Activated CD4-positive, alpha-beta T cell treated with anti-CD3 and anti-CD28 coated beads, Interleukin-2, amount 50 U/mL, for 24 hours (primary cell): Measurements from ENCODE around the gene OGA.
"Not testable (repeated sequence)": the region's sequence is repeated elsewhere in the genome, so short reads cannot be mapped to it uniquely, and the experiment has no call there.

Experiments used
- DNase-seq, 2 donors: peaks; one replicate each; pipeline ENCODE4 v3.0.0-alpha.2; 2020; ENCODE audit warnings: low read depth in 1 of 2, low spot score in 1 of 2

The OGA gene

GRCh38 chr10:101807158-101807557 lies 11.1 kb downstream of the OGA start:
- no peak for DNase-seq

GRCh38 chr10:101803511-101803910 lies 14.7 kb downstream of the OGA start:
- no peak for DNase-seq

- DNase-seq: no peak
Measured at GRCh38 chr10:101797403-101798059, 20.7 kb downstream of the OGA start.

GRCh38 chr10:101793526-101793925 lies 24.7 kb downstream of the OGA start:
- no peak for DNase-seq

GRCh38 chr10:101789686-101790085 lies 28.6 kb downstream of the OGA start:
- DNase-seq: no peak

GRCh38 chr10:101789231-101789630 lies 29.0 kb downstream of the OGA start:
- DNase-seq: not testable (repeated sequence)

- DNase-seq: no peak
Measured at GRCh38 chr10:101785801-101786200, 32.4 kb downstream of the OGA start.

GRCh38 chr10:101784558-101784957 lies 33.7 kb downstream of the OGA start:
- DNase-seq: no peak

- DNase-seq: no peak
Measured at GRCh38 chr10:101783736-101784118, 34.5 kb downstream of the OGA start.

GRCh38 chr10:101782811-101783735 lies 35.2 kb downstream of the OGA start, which contains the start of gene NPM3:
NPM3 (minus strand) TSS chr10:101783446; CDS start chr10:101783390, 56 bp downstream.
- DNase-seq: peak; percentile 73 to 84

- no peak for DNase-seq
Measured at GRCh38 chr10:101781984-101782810, 36.0 kb downstream of the OGA start.

- DNase-seq: no peak
Measured at GRCh38 chr10:101781655-101781983, 36.6 kb downstream of the OGA start.

- peak; percentile 52 to 64 for DNase-seq
Measured at GRCh38 chr10:101780818-101781654, 37.2 kb downstream of the OGA start.

GRCh38 chr10:101780187-101780817 lies 37.9 kb downstream of the OGA start:
- no peak for DNase-seq

GRCh38 chr10:101779544-101780186 lies 38.6 kb downstream of the OGA start:
- peak; percentile 73 to 79 for DNase-seq

- no peak for DNase-seq
Measured at GRCh38 chr10:101778781-101779543, 39.3 kb downstream of the OGA start.

- no peak for DNase-seq
Measured at GRCh38 chr10:101778151-101778780, 40.0 kb downstream of the OGA start.

GRCh38 chr10:101777619-101778145 lies 40.6 kb downstream of the OGA start:
- no peak for DNase-seq
